HG03558 (cell line): ENCODE results near the gene OCSTAMP.
A peak's percentile ranks its signal among the peaks of the same experiment; 100 is the strongest.

Experiments used
- ATAC-seq: cut with Tn5 transposase; IDR thresholded peaks from one replicate; pipeline ENCODE4 v1.9.1; 2021; ENCODE audit warnings: moderate number of reproducible peaks; ENCODE audit not compliant: unreplicated experiment; ENCODE audit errors: extremely low read depth

OCSTAMP gene

DNA sequence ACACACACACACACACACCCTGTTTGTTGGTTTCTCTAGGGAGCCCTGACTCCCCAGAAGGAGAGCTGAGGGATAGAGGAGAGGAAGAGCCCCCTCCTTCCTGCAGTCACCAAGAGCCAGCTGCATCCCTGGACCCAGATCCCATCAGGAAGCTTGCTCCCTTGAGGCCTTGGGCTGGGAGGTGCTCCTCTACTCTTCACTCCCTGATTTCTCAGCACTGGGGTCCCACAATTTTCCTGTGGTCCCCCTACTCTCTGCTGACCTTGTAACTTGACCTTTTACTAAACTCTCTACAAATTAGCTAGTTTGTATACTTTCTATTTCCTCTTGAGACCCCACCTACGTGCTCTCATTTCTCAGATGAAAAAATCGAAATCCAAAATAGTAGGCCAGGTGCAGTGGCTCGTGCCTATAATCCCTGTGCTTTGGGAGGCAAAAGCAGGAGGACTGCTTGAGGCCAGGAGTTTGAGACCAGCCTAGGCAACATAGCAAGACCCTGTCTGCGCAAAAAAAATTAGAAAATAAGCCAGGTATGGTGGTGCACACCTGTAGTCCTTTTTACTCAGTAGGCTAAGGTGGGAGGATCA is 5.0 kb upstream of the OCSTAMP start:
- no peak for ATAC-seq

DNA sequence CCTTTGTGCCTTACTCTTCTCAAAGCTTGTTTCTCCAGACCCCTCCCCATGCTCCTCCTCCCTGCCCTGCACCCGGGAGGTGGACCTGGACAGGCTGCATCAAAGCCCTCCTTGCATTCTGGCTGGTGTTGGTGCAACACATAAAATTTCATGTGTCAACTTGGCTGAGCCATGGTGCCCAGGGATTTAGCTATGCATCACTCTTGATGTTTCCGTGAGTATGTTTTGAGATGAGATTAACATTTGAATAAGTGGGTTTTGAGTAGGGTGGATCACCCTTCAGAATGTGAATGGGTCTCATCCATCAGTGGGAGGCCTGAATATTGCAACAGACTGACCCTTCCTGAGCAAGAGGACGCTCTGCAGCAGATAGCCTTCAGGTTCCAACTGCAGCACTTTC is 4.4 kb upstream of the OCSTAMP start:
- no peak for ATAC-seq

- no peak for ATAC-seq
These were observed 3.5 kb upstream of the OCSTAMP start for GRCh38 chr20:46553926-46554325.

- peak; percentile 66 for ATAC-seq
These were observed 2.3 kb upstream of the OCSTAMP start for GRCh38 chr20:46552460-46553420.

DNA sequence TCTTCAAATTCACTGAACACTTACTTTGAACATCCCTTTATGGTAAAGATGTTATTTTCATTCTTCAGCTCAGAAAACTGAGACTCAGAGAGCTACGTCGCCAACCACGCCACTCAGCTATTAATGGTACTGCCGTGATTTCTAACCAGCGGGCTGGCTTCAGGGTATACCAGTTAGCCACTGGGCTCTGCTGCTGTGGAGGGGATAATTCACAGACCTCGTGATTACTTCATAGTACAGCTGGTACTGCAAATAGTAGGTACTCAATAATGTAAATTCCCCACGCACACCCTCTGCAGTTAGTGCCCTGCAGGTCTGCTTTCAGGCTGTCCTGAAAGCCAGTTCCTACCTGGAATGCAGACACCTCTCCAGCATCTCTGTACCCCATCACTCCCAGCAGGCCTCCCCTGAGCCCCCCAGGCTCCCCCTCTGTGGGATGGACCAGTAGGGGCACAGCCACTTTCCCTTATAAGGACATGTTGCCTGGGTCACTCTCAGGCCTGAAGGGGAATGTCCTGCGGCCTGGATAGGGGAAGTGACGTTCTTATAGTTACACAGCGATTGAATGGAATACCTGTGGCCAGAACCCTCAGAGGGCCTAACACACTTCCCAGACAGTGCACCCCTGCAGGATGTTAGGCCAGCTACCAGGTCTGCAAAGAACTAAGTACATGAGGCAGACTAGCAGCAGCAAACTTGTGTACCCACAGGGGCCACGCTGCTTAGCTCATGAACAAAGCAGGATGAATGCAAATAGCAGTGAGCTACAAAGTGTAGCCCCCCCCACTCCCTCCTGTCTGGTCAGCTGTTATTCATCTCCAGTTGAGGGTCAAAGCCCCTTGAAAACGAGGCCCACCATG is 1.3 kb upstream of the OCSTAMP start:
- no peak for ATAC-seq

- ATAC-seq, result no peak
These were observed 1.1 kb downstream of the OCSTAMP start for GRCh38 chr20:46549188-46549972.

DNA sequence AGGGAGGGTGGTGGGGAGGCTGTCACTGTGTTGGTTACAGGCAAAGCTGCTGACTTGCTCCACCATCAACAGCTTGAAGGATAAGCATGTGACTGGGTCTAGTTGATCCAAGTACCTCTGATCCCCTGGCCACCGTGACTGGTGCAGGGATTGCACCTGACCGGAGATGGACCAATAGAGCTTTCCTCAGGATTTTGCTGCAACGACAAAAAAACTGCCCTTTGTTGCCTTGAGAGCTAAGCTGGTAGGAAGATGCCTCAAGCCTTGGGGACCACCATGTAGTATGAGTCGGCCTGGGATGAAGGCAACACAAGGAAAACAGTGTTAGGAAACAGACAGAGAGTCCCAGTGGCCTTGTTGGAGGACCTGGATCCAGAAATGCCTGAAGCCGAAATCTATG is 1.8 kb downstream of the OCSTAMP start:
- no peak for ATAC-seq

DNA sequence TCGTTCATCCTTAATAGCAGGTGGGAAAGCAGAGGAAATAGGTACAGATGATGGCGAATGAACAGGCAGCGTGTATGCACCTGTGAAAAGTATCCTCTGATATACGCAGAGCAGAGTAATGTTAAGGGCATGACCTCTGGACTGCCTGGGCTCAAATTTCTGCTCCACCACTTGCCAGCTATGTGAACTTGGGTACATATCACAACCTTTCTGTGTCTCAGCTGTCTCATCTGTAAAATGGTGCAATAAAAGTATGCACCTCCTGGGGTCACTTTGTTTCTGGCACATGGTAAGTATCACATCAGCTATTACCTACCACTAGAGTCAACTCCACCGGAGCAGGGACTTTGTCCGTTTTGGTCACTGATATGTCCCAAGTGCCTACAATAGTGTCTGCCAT is 2.5 kb downstream of the OCSTAMP start:
- ATAC-seq, result no peak

- ATAC-seq, result no peak
These were observed 3.5 kb downstream of the OCSTAMP start for GRCh38 chr20:46546936-46547335.

GRCh38 chr20:46546298-46546697 is 4.2 kb downstream of the OCSTAMP start:
- no peak for ATAC-seq

GRCh38 chr20:46545827-46546138 is 4.7 kb downstream of the OCSTAMP start:
- no peak for ATAC-seq

- ATAC-seq, result no peak
These were observed 5.2 kb downstream of the OCSTAMP start for GRCh38 chr20:46545077-46545826.

DNA sequence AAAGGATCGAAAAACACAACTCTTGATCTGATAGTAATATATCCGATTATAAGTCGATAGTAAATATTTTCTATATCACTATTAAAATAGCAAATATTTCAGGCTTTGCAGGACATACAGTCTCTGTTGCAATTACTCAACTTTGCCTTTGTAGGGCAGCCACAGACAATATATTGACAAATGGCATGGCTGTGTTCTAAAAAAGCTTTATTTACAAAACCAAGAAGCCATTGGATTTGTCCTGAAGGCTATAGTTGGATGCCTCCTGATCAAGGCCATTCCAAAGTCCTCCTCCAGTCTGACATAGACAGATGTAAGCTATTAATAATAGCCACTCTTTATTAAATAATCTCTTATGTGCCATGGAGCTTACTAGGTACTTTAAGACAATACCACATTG is 5.9 kb downstream of the OCSTAMP start:
- ATAC-seq, result no peak

DNA sequence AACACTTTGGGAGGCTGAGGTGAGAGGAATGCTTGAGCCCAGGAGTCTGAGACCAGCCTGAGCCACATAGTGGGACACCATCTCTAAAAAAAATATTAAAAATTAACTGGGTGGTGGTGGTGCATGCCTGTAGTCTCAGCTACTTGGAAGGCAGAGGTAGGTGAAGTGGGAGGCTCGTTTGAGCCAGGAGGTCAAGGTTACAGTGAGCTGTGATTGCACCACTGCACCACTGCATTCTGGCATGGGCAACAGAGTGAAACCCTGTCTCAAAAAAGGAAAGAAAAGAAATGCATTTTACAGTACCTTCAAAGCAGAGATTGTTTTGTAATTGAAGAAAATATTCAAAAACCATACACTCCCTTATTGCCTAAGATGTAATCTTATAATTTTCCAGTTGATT is 6.5 kb downstream of the OCSTAMP start:
- no peak for ATAC-seq

- ATAC-seq, result no peak
These were observed 7.4 kb downstream of the OCSTAMP start for GRCh38 chr20:46543033-46543432.

DNA sequence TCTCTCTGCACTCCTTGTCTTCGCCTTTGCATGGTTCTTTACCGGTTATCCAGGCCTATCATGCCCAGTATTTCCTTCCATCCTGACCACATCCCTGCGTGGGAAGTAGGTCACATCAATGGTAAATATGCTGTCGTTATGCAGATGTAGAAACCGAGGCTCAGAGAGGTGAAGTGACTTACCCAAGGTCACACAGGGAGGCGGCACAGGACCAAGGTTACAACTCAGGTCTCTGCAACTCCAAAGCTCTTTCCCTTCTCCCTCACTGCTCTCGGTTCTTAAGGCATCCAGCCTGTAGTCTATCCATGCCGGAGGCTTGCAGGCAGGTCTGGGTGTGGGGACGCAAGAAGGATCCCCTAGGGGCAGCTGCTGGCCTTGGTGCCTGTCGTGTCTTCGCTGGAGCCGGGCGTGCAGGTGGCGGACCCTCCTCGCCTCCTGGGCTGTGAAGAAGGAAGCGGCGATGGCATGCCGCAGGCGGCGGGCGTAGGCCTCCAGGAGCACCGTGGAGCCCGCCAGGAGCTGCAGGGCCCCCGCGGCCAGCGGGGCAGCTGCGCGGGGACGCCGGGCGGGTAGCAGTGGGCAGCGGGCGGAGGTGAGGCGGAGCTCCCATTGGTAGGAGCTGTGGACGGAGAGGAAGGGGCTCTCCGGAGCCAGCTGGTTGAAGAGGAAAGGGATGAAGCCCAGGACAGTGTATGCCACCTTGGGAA is 9.1 kb downstream of the OCSTAMP start:
- no peak for ATAC-seq

DNA sequence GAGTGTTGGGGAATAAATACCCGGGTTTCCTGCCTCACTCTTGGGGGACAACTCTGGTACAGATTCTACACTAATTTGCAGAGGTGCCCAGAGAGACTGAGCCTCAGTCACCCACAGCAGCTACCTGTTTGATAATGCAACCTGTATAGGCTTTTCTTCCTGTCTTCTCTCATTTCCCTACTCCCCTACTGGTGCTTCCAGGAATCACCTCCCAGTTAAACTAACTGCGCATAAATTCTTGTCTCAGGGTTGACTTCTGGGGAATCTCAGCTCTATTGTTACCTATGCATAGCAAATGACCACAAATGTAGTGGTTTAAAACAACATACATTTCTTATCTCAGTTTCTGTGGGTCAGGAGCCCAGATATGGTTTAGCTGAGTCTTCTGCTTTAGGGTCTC is 11.3 kb downstream of the OCSTAMP start:
- ATAC-seq, result no peak

GRCh38 chr20:46530640-46531039 is 19.8 kb downstream of the OCSTAMP start:
- no peak for ATAC-seq
